ENCODE results near the gene CHRNB2.

CHRNB2 gene

DNA sequence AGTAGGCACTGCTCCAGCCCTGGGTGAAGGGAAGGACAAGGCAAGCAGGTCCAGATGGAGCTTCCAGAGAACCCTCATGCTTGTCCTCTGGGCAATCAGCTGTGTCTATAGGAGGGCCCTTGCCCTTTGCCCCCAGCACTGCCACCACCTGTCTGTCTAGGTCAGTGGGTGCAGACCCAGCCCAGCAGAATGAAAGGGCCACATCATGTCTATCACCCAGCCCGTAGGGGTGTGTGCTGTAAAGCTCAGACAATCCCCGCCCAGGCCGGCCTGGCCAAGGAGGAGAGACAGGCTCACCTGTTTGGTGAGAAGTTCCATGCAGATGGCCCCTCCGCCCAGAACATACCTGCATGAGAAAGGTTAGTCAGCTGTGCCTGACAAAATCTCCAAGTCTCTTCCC lies 16.1 kb upstream of the CHRNB2 start:
- TF ChIP-seq, protein P1, sequence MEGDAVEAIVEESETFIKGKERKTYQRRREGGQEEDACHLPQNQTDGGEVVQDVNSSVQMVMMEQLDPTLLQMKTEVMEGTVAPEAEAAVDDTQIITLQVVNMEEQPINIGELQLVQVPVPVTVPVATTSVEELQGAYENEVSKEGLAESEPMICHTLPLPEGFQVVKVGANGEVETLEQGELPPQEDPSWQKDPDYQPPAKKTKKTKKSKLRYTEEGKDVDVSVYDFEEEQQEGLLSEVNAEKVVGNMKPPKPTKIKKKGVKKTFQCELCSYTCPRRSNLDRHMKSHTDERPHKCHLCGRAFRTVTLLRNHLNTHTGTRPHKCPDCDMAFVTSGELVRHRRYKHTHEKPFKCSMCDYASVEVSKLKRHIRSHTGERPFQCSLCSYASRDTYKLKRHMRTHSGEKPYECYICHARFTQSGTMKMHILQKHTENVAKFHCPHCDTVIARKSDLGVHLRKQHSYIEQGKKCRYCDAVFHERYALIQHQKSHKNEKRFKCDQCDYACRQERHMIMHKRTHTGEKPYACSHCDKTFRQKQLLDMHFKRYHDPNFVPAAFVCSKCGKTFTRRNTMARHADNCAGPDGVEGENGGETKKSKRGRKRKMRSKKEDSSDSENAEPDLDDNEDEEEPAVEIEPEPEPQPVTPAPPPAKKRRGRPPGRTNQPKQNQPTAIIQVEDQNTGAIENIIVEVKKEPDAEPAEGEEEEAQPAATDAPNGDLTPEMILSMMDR (IDR thresholded peaks at IDR 0.05; ENCODE audit: control extremely low read depth, extremely low read depth, low read depth, missing control alignments): no peak
- DNase-seq (ENCODE audit: extremely low spot score): no peak
- ChIA-PET CTCF (interaction anchor here (0.8 to 14.3 kb wide), 6 partner anchors 8 to 621 kb away, joined by 3 to 369 read pairs (median 3); partner anchors contain the start of gene KRTCAP2), POLR2A (no interaction called here)

DNA sequence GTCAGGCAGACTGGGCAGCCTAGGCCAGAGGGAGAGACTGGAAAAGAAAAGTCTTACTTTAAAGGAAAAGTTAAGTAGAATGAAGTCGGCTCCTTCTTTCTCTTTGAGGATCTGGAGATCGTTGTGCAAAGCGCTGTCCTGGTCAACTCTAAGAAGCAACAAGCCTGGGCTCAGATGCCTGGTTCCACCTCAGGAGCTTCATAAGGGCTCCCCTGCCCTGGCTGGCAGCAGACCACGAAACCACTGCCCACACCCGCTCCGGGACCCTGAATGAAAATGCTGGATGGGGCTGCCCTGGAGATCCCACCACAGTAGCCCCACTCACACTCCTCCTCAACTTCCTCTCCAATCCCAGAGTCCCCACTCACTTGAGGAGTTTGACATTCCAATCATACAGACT lies 15.5 kb upstream of the CHRNB2 start:
- TF ChIP-seq, protein P1 (IDR thresholded peaks at IDR 0.05; ENCODE audit: control extremely low read depth, extremely low read depth, low read depth, missing control alignments): no peak
- no peak for DNase-seq (ENCODE audit: extremely low spot score)
- CTCF ChIA-PET: interaction anchor here (0.8 to 14.3 kb wide), 5 partner anchors 17 to 621 kb away, joined by 3 to 369 read pairs (median 4); partner anchors contain the start of genes ADAM15 and KRTCAP2
- POLR2A ChIA-PET: no interaction called here

DNA sequence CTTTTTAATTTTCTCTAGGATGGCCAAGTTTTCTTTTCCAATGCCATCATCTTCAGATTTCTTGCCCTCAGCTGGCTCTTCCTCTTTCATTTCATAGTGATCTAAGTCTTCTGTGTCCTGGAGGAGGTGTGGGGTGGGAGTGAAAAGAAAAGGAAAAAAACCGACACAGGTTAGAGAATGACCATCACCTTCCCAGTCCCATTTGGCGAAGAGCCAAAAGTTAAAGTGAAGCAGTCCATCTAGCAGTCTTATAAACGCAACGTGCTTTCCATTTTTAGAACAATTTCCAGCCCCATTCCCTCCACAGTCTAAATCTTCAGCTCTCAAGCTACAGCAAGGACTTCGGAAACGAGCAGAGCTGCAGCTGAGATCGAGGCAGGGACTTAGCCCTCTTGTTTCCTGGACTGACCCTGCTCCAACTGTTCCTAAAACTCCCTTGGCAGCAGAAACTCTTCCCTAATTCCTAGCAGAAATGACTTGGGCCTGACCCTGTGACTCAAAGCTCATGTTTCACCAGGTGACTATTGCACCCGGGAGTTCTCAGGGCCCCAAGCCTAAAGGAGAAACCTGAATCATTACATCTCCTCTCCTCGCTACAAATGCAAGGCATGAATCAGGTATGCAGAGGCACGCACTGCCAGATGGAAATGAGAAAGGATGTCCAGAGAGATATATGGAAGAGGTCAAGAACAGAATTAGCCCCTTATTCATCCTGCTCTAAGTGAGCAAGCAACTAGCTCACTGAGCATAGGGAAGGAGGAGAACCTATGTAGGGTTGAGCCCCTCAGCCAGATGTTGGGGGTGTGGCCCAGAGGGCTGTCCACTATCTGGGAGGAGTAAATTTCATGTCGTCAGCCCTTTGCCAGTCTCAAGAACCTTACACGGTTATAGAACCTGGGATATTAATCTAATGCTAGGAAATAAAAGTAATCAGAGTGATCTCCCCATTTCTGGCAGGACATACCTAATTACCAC lies 14.2 kb upstream of the CHRNB2 start:
- TF ChIP-seq, protein P1 (IDR thresholded peaks at IDR 0.05; ENCODE audit: control extremely low read depth, extremely low read depth, low read depth, missing control alignments): no peak
- ChIA-PET POLR2A (no interaction called here), CTCF (interaction anchor here (1.1 to 14.3 kb wide), 7 partner anchors 7 to 498 kb away, joined by 3 to 369 read pairs (median 4); partner anchors contain the start of gene ADAM15)
- no peak for DNase-seq (ENCODE audit: extremely low spot score)

DNA sequence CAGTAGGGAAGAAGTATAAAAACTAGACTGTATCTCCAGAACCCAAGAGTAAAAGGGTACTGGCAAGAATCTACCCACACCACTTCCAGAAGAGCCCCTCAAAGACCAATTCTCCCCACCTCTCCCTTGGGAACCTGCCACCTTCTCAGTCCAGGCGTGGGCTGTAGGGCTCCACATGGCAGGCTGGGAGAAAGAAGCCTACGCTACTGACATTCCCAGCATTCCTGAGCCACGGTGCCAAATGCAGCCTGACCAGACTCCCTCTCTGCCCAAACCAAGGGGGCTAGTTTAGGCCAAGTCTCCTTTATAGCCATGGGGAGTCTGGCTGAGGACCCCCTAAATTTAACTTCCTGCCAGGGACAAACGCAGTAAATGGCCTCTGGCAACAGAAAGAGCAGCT lies 11.2 kb upstream of the CHRNB2 start:
- DNase-seq (ENCODE audit: extremely low spot score): no peak
- ChIA-PET POLR2A (no interaction called here), CTCF (interaction anchor here (3.9 to 14.3 kb wide), 2 partner anchors 10 to 77 kb away, joined by 37 to 369 read pairs; no protein-coding TSS in a partner anchor)
- TF ChIP-seq, protein P1 (IDR thresholded peaks at IDR 0.05; ENCODE audit: control extremely low read depth, extremely low read depth, low read depth, missing control alignments): no peak

DNA sequence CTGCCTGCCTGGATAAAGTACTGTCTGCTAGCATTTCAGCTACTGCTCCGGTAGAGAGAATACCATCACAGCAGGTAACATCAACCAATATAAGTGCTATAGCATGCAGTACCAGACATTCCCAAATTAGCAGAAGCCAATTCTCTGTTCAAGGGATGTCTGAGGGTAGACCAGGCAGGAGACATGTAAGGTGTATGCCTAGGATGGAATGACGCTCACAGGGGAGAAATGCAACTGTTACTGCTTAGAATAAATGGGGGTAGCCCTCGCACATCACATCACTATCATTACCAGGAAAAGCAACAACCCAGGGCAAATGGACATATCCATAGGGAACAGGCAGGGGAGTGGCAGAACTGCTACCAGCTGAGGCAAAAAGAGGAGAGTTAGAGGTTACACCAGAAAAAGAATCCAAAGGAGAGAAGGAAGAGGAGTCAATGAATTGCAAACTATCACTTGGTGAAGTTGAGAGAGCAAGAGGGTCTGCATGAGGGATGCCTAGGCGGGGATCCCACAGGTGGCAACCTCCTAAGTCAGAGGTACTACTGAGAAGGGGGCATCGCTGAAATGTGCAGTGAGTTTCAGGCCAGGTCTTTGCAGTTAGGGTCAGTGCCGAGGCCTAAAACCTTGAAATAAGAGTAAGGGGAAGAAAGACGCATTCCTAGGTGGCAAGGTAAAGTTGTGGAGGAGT lies 10.2 kb upstream of the CHRNB2 start:
- DNase-seq (ENCODE audit: extremely low spot score): no peak
- TF ChIP-seq, protein P1 (IDR thresholded peaks at IDR 0.05; ENCODE audit: control extremely low read depth, extremely low read depth, low read depth, missing control alignments): no peak
- ChIA-PET CTCF (interaction anchor here (1.6 to 14.3 kb wide), 3 partner anchors 11 to 78 kb away, joined by 5 to 369 read pairs (median 37); no protein-coding TSS in a partner anchor), POLR2A (no interaction called here)

Data from GM10248 (cell line).